Measurements from ENCODE around the gene TTBK2. TPM values are rescaled to one million over a fixed set of nuclear protein-coding genes. Genes with fewer than 3 reads are reported as not detected.

Gene TTBK2
- polyA plus RNA-seq, 1 of the 3 experiments (the other 2 are of a cell fraction), result 4.5 TPM

DNA sequence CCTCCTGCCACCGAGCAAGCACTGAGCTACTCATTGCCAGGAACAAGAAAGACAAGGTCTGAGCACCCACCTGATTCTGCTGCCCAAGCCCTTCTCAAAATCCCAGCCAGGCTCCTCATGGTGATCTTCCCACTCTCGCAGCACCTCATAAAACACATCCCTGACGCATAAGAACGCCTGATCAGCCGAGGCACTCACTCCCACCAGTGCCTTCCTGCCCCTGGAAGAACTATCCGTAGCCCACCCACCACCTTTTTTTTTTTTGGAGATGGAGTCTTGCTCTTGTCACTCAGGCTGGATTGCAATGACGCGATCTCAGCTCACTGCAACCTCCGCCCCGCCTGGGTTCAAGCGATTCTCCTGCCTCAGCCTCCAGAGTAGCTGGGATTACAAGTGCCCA lies 187.6 kb downstream of the TTBK2 start:
- WGBS (ENCODE audit: low lambda C conversion rate), result 97% methylated on average over 11 of the region's 11 CpGs
- CTCF ChIA-PET, result interaction anchor here (1.2 kb wide), 1 partner anchor 193 kb away, joined by 3 read pairs; no protein-coding TSS in a partner anchor

More for the DNA sequence above, 187.6 kb downstream of the TTBK2 start:
- Histone ChIP-seq H2AFZ (ENCODE audit: low read depth) (no peak overlapping the region), H4K20me1 (ENCODE audit: insufficient read depth) (no peaks in the 10 kb centered on the region), H3K36me3 (replicated peaks in 1 of 2; ENCODE audit: control insufficient read depth in 1 of 2, insufficient read depth in 2 of 2, low read length in 1 of 2) (peaks cover 21 to 59% of the 10 kb centered on the region in 2 experiments), H3F3A (replicated peaks; ENCODE audit: insufficient read depth) (peaks cover 5% of the 10 kb centered on the region), H3K4me3 (ENCODE audit: low read depth in 2 of 2, low read length in 1 of 2) (no peak overlapping the region), H3K9me2 (no peaks in the 10 kb centered on the region), H3K79me2 (ENCODE audit: insufficient read depth) (peaks cover 27% of the 10 kb centered on the region), H3K4me2 (no peak overlapping the region), H3K4me1 (ENCODE audit: control insufficient read depth in 1 of 2, insufficient read depth in 2 of 2, low read depth in 1 of 2, low read length in 1 of 2) (peaks cover 0 to 13% of the 10 kb centered on the region in 2 experiments; a peak in 1 of 4 replicates), H3K9me3 (no peaks in the 10 kb centered on the region), H3K27me3 (ENCODE audit: insufficient read depth) (no peaks in the 10 kb centered on the region), H3K9ac (no peak overlapping the region), H3K27ac (ENCODE audit: low read depth in 2 of 2, low read length in 1 of 2) (no peak overlapping the region)
- no peak for TF ChIP-seq NFIC (IDR thresholded peaks at IDR 0.05; ENCODE audit: borderline replicate concordance)
- no peak for TF ChIP-seq CHD2 (IDR thresholded peaks at IDR 0.05; ENCODE audit: low read length, partially characterized antibody)
- TF ChIP-seq, protein P1, sequence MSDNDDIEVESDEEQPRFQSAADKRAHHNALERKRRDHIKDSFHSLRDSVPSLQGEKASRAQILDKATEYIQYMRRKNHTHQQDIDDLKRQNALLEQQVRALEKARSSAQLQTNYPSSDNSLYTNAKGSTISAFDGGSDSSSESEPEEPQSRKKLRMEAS (IDR thresholded peaks at IDR 0.05; ENCODE audit: low read depth), result no peak
- TF ChIP-seq NRF1 (IDR thresholded peaks at IDR 0.05; ENCODE audit: low read depth, low read length), result no peak
- no peak for TF ChIP-seq MEF2A (IDR thresholded peaks at IDR 0.05; ENCODE audit: borderline replicate concordance, low read depth)
- TF ChIP-seq ELF1 (IDR thresholded peaks at IDR 0.05), result no peak
- TF ChIP-seq GABPA (IDR thresholded peaks at IDR 0.05; ENCODE audit: low read depth), result no peak
- no peak for TF ChIP-seq TCF12 (IDR thresholded peaks at IDR 0.05)
- TF ChIP-seq, protein P2, sequence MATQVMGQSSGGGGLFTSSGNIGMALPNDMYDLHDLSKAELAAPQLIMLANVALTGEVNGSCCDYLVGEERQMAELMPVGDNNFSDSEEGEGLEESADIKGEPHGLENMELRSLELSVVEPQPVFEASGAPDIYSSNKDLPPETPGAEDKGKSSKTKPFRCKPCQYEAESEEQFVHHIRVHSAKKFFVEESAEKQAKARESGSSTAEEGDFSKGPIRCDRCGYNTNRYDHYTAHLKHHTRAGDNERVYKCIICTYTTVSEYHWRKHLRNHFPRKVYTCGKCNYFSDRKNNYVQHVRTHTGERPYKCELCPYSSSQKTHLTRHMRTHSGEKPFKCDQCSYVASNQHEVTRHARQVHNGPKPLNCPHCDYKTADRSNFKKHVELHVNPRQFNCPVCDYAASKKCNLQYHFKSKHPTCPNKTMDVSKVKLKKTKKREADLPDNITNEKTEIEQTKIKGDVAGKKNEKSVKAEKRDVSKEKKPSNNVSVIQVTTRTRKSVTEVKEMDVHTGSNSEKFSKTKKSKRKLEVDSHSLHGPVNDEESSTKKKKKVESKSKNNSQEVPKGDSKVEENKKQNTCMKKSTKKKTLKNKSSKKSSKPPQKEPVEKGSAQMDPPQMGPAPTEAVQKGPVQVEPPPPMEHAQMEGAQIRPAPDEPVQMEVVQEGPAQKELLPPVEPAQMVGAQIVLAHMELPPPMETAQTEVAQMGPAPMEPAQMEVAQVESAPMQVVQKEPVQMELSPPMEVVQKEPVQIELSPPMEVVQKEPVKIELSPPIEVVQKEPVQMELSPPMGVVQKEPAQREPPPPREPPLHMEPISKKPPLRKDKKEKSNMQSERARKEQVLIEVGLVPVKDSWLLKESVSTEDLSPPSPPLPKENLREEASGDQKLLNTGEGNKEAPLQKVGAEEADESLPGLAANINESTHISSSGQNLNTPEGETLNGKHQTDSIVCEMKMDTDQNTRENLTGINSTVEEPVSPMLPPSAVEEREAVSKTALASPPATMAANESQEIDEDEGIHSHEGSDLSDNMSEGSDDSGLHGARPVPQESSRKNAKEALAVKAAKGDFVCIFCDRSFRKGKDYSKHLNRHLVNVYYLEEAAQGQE (IDR thresholded peaks at IDR 0.05; ENCODE audit: low read depth, low read length), result no peak
- TF ChIP-seq EP300 (IDR thresholded peaks at IDR 0.05; ENCODE audit: borderline replicate concordance in 1 of 2, low read depth in 1 of 2, low read length in 1 of 2), result no peak
- no peak for TF ChIP-seq EZH2phosphoT487 (IDR thresholded peaks at IDR 0.05; ENCODE audit: borderline replicate concordance, low read depth)
- TF ChIP-seq, protein P3, sequence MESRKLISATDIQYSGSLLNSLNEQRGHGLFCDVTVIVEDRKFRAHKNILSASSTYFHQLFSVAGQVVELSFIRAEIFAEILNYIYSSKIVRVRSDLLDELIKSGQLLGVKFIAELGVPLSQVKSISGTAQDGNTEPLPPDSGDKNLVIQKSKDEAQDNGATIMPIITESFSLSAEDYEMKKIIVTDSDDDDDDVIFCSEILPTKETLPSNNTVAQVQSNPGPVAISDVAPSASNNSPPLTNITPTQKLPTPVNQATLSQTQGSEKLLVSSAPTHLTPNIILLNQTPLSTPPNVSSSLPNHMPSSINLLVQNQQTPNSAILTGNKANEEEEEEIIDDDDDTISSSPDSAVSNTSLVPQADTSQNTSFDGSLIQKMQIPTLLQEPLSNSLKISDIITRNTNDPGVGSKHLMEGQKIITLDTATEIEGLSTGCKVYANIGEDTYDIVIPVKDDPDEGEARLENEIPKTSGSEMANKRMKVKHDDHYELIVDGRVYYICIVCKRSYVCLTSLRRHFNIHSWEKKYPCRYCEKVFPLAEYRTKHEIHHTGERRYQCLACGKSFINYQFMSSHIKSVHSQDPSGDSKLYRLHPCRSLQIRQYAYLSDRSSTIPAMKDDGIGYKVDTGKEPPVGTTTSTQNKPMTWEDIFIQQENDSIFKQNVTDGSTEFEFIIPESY (IDR thresholded peaks at IDR 0.05; ENCODE audit: borderline replicate concordance, low read depth), result no peak
- no peak for DNase-seq
- POLR2A ChIA-PET, result interaction anchor here (1.1 kb wide), 1 partner anchor 13 kb away, joined by 3 read pairs; no protein-coding TSS in a partner anchor

Measured in SK-N-SH (cell line).